Fibroblast of skin of abdomen (primary cell): ENCODE results near the gene MVD.
"Not testable (repeated sequence)": the region's sequence is repeated elsewhere in the genome, so short reads cannot be mapped to it uniquely, and the experiment has no call there.

ENCODE experiments used
- DNase-seq: peaks from one replicate; pipeline ENCODE4 v3.0.0-alpha.2; 2013

MVD gene

DNA sequence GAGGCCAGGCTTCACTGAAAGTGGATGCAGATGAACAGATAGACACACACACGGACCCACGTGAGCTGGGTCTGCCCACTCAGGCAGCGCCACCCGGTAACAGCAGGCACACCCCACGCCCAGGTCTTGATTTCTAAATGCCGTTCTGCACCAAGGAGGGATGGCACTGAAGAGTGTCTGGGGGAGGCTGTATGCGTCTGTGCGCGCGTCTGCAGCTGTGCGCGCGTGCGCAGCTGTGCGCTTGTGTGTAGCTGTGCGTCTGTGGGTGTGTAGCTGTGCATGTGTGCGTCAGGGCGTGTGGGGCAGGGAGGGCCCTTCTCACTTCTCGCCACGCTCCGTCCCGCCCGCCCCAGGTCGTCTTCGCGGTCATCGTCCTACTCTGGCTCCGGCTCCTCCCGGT is 40.0 kb downstream of the MVD start:
- no peak for DNase-seq

DNA sequence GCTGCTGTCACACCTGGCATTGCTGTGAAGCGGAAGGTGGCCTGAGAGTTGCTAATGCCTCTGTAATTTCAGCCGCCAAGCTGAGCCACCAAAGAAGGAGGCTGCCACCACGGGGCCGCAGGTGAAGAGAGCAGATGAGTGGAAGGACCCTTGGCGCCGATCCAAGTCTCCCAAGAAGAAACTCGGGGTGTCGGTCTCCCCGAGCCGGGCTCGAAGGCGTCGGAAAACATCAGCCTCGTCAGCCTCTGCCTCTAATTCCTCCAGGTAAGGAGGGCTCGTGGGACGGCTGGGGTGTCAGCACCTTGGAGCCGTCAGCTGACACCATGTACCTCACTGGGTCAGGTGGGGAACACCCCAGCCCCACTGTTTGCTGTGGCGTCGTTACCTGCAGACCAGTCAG is 40.8 kb downstream of the MVD start:
- no peak for DNase-seq

DNA sequence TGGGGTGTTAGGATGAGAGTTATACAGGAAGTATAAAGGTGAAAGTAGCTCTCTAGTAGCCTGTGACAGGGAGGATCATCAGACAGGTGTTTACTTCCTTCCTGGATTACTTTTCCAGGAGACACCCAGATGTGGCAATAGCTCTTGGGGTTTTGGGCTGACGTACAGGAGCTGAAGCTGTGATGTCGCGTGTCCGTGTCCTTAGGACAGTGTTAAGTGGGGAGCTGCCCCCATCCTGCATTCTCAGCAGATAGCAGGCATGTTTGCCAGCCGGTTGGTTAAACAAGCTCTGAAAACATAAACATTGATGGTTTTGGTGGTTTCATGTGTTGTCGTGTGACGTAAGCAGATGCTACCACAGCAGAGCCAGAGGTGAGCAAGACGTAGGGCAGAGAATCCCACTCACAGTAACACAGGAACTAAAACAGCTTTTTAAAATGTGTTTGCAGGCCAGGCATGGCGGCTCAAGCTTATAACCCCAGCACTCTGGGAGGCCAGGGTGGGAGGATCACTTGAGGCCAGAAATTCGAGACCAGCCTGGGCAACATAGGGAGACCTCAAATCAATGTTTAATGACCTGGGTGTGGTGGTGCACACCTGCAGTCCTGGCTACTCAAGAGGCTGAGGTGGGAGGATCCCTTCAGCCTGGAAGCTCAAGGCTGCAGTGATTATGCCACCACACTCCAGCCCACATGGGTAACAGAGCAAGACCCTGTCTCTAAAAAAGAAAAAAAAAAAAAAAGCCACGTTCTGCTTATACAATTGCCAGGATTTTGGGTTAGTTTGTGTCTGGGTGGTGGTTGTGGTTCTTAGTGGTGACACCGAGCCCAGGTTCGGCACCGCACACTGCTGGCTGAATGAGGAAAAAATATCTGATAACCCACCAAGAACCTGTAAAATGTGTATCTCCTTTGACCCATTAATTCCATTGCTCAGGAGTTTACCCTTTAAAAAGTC is 42.8 kb downstream of the MVD start:
- no peak for DNase-seq

DNA sequence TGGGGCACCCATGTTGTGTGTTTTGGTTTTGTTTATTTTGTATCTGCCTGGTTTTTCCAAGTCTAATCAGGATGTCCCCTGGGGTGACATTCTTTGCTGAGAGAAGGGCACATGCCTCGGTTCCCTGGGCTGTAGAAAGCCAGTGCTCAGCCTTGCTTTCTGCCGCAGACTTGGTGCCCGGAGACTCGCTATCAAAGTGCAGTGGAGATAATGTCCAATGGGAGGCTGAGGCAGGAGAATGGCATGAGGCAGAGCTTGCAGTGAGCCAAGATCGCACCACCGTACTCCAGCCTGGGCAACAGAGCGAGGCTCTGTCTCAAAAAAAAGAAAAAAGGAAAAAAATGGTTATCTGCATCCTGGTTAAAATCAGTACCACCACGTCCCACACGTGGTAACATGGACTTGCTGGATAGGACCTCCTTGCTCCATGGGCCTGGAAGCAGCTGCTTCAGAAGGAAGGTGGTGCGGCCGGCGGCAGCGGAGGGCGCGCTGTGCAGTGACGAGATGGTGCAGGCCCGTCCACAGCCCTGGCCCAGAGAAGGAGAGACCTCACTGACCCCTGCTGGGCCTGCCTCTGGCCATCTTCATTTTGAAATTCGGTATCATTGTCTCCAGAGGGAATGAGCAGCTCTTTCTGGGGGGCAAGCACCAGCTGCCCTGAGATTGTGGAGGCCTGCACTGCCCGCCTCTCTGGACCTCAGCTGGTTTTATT is 43.8 kb downstream of the MVD start:
- DNase-seq: no peak

DNA sequence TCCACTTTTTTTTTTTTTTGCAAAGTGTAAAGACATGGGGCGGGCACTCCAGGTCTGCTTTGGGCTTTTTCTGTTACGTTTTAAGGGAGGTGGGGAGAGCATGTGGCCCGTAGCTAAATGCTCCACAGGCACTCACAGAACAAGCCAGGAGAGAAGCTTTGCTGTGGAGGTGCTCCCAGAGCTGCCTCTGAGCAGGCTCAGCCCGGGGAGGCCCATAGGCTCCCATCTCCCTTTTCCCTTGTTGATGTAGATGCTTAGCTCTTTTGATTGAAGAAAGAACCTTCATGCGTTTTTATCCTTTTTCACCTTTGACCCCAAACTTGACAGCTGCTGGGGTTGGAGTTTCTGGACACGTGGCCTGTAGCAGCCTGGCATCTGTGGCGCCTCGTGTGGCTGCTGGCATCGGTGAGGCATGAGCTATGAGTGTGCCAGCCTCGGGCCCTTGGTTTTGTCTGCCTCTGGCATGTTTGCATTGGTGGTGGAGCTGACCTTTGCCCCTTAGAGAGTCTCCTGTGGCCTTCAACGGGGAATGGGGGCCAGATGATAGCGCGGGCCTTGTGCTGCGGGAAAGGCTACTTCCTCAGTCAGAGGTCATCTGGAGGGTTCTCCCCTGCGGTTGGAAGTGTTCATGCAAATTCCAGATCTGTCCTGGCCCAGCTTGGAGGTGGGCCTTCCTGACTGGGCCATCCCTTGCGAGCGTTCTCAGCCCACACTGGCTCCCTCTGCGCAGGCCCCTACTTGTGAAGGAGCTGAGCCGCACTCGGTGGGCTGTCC is 44.5 kb downstream of the MVD start:
- DNase-seq: no peak

DNA sequence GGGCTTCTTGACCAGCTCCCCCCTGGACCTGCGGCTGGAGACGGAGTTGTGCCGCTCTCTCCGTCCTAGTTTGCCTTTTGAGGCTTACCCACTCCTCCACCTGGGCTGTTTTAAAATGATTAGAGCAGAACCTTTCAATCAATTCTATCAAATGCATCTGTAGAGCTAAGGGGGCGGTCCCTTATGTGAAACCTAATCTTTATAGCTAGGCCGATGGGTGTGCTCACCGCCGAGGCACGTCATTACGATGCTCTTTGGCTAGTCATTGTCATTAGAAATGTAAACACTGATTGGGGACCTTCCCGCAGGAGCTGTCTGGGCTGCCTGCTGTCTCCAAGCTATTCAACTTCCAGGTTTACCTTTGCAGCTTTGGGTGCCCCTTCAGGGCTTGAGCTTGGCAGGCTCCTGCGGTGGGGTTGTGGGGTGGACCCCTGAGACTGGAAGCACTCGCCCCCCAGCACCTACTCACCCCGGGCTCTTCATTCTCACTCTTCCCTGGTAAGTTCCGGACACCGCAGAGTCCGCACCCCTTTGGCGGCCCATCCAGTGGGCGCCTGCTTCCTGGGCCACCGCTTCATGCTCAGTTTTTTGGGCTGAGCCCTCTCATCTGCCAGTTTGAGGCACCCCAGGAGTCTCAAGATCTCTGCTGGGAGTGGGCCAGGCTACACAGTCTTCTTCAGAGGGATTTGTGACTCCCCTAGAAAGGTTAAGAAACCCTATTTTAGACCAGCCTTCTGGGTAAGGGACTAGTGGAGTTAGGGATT is 45.4 kb downstream of the MVD start:
- DNase-seq: no peak

DNA sequence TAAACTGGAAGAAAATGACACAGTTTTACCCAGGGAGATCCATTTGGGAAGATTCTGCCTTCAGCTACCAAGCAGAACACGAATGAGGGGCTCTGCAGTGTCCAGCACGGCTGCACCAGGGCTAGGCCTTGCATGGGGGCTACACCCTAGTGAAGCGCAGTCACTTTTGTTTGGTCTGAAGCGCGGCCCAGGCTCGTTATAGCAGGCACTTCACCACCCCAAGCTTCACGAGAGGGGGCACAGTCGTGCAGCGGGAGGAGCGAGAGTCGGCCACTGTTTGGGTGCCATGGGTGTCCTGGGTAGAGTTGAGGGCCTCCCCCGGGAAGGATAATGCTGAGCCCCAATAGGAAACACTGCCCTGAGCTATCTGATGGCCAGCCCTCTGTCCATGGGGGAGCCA is 46.2 kb downstream of the MVD start:
- DNase-seq: no peak

DNA sequence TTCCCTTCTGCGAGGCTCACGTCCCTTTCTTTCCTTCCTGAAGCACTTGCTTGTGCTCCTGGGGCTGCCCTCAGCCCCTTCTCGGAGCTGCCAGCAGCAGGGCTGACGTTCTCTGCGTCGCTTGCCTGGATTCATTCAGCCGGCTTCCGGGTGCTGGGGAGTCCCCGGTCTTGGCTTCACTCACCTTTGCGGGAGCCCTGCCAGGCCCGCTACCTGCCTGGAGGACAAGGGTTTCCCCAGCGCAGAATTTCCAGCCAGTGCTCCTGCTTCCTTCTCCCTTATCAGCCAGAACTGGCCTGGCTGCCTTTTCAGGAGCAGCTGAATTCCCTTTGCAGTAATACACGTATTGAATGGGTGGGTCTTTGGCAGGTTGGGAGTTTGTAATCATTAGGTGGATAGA is 46.6 kb downstream of the MVD start:
- no peak for DNase-seq

DNA sequence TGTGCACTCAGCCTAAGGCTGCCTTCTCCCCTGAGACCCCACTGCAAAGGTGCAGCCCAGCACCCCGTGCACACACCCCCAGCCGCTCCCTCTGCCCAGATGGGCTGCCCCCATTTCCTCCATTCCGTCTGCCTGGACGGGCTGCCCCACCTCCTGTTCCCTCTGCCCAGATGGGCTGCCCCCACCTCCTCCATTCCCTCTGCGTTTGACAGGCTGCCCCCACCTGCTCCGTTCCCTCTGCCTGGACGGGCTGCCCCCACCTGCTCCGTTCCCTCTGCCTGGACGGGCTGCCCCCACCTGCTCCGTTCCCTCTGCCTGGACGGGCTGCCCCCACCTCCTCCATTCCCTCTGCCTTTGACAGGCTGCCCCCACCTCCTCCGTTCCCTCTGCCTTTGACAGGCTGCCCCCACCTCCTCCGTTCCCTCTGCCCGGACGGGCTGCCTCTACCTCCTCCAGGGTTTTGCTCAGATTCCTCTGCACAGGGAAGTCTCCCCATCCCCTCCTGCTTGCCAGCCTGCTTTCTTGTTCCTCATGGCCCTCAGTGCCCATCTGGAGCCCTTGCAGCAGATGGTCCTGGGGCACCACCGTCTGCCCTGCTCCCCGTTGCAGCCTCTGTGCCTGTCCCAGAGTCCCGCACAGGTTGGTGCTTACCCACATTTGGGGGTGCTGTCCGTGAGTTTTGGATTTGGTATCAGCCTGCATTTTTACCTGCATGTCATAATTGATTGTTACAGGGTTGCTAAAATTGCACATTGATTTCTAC is 47.9 kb downstream of the MVD start:
- no peak for DNase-seq

DNA sequence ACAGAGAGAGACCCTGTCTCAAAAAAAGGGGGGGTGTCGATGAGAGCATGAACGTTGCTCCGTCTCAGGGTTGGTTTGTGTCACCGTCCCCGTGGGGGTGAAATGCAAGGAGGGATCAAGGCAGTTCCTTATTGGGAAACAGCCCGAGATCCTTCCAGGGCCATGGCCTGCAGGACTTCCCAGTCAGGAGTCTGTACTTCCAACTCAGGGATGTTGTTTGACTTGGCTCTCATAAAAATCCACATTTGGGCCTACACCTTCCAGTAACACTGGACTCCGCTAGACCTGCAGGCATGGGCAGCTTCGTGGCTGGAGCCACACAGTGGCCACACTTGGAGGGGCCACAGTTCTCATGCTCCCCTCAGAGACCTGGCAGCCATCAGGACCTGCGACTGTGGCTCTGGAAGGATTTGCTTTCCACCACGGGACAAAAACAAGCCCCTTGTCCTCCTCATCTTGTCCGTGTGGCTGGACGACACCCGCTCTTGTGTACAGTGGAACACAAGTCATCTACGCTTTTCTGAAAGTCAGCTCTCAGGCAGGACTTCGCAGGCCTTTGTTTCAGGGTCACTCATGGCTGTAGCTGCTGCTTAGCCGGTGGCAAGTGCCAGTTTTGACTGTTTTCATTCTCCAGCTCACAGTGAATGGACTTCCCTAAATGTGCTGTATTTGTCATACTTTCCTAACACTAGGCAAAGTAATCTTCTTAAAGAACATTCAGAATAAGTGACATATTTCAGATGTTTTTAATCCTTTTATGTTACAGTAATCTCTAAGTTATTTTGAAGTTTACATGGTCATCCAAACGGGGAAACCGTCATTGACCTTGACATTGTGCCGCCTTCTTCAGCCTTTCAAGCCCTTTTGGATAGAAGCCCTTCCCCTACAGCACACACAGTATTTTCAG is 48.7 kb downstream of the MVD start:
- no peak for DNase-seq

DNA sequence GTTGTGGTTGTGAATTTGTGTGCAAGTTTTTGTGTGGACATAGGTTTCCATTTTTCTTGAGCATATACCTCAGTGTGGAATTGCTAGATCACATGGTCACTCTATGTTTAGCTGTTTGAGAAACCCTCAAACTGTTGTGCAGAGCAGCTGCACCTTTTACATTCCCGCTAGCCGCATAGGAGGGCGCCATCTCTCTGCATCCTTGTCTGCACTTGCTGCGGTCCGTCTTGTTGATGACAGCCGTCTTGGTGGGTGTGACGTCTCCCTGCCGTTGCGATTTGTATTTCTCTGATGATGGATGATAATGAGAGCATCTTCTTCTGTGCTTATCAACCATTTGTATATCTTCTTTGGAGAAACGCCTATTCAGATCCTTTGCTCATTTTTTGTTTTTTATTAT is 49.6 kb downstream of the MVD start:
- no peak for DNase-seq

DNA sequence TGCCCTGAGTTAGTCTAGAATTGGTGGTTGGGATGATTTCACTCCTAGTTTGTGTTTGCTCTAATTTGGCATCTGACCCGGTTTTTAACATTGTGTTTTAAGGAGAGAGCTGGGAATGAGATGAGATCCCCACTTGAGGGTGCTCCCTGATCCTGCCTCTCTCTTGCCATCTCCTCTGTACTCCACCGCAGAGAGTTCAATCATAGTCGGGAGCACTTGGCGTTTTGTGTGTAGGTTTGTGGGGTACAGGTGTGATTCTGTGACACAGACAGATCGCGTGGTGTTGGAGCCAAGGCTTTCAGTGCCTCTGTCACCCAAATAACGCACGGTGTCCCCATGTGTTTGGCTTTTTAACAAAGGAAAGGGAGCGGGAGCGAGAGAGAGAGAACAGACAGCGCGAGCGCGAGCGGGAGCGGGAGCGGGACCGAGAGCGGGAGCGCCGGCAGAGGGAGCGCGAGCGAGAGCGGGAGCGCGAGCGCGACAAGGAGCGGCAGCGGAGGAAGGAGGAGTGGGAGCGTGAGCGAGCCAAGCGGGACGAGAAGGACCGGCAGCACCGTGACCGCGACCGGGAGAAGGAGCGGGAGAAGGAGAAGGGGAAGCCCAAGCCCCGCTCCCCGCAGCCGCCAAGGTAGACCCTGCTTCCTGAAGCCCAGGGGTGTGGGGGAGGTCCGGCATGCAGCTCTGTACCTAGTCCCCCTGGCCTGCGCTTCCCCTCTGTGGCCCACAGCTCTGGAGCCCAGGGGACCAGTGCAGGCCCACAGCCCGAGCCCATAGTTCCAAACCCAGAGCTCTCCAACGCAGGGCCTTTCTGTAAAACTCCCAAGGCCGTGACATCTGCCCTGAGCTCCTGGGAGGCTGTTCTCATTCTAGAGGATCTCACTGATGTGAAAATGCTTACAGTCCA is 51.7 kb downstream of the MVD start:
- no peak for DNase-seq

DNA sequence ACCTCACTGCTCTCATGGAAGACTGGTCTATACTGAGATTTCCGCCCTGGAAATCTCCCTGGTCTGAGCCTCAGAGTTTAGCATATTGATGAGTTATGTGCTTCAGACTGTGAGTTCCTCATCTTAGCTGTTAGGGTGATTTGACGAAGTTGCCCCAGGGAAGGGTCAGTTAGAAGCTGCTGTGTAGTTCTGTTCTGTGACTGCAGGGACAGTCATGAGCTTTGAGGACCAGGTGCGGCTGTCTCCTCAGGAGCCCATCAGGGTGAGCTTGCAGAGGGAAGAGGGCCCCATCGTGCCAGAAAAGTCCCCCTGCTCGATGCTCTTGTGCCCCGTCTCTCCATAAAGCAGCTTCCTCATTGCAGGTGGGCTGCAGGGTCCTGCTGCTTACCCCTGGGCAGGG is 52.8 kb downstream of the MVD start:
- no peak for DNase-seq

DNA sequence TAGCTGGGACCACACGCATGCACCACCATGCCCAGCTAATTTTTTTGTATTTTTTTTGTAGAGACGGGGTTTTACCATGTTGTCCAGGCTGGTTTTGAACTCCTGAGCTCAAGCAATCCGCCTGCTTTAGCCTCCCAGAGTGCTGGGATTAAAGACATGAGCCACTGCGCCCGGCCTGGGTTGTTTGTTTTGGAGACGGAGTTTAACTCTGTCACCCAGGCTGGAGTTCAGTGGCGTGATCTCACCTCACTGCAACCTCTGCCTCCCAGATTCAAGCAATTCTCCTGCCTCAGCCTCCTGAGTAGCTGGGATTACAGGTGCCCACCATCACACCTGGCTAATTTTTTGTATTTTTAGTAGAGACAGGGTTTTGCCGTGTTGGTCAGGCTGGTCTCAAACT is 53.5 kb downstream of the MVD start:
- DNase-seq: not testable (repeated sequence)

DNA sequence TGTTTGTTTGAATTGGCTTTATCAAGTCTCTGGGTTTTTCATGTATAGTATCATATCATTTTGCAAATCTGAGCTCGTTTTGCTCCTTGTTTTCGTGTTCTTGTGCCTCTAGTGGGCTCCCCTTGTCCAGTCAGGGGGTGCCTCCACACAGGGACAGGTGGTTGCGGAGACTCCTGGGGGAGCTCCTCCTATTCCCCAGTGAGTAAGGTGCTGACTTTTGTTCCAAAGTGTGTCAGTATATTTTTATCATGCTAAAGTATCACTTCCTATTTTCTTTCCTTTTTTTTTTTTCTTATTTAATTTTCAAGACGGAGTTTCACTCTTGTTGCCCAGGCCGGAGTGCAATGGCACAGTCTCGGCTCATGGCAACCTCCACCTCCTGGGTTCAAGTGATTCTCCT is 54.8 kb downstream of the MVD start:
- no peak for DNase-seq

DNA sequence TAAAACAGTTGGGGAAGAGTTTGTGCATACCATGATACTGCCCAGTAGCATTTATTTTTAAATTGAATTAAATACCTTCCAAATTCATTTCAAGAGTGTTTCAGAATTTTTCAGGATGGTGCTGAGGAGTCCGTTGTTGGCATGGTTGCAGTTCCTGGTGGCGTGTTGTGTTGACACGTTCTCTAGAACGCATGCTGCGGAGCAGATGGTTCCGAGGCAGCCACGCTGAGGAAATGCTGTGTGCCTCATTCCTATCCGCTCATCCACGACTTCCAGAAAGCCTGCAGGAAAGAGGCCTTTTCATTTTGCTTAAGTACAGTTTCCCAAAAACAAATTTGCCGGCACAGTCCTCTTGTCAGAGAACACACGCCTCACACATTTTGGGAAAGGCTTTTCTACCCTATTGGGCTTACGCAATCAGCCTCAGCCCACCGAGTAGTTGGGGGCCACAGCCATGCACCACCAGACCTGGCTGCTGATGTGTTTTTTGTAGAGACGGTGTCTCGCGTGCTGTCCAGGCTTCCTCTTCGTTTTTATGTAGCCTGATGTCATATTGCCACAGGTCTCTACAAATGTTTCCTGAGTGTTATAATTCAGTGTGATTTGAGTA is 56.6 kb downstream of the MVD start:
- no peak for DNase-seq

DNA sequence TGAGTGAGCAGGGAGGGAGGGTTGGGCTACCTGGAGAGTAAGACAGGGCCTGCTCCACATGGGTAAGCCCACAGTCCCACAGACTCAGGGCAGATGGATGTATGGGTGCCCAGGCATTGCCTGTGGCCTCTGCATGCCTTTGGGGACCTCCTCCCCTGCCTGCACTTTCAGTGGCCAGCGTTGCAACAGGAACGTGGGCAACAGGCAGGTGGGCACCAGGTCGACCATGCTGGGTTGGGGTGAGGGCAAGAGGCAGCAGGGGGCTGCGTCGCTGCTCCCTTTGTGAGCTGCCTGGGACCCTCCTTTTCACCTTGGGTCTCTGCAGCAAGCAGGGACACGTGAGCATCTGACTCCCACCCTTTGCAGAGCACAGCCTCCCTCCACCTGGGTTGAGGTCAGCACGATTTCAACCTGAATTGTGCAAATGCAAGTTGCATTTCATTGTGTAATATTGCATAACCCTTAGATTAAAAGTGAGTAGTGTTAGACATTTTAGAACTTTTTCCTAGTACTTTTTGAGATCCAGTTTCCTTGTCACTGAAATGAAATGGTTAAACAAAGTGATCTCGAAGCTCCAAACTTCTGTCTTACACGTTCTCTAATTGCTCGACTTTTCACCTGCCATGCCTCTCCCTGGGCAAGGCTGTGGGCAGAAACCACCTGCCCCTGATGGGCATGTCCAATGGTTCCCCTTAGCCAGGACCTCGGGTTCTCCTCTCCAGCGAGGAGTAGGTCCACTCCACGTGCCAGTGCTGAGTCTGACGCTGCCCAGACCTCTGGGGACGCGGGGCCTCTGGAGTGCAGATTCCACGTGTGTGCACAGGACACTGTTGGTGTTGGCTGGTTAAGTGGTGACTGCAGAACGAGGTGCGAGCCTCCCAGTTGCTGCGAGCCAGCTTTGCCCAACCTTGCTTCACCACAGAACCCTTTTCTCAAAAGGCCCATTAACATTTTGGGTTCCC is 57.4 kb downstream of the MVD start:
- DNase-seq: no peak

DNA sequence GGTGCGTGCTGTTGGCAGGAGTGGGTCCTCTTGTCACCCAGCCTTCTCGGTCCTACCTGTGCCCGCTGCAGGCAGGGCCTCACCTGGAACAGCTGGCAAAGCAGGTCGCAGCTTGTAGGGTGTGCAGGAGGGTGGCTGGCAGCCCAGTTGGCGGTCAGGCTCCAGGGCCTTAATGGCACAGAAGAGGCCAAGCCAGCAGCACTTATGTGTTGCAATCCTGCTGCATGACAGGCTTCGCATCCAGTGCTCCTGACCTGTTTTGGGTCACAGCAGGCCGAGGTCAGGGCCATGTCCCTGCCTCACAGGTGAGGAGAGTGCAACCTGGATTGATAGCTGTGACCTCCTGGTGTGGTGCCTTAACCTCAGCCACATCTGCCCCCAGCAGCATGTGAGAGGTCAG is 60.8 kb downstream of the MVD start:
- no peak for DNase-seq
